Loucy (cell line): Measurements from ENCODE around the gene MAP1S.
"Not testable (repeated sequence)": the region's sequence is repeated elsewhere in the genome, so short reads cannot be mapped to it uniquely, and the experiment has no call there.

ENCODE experiments used
- EZH2phosphoT487 ChIP-seq: fragments of 200-600 bp; IDR thresholded peaks from 2 replicates; pipeline ENCODE4 v1.6.1; 2018; ENCODE audit warnings: antibody characterized with exemption, mild to moderate bottlenecking, moderate library complexity, borderline replicate concordance
- TF ChIP-seq, protein P1 (sequence below): fragments of 200-600 bp; sonication (generic); conservative IDR thresholded peaks from 2 replicates; pipeline ENCODE4 v1.5.1; 2014; ENCODE audit warnings: mild to moderate bottlenecking, antibody characterized with exemption, low read length

- TF ChIP-seq, protein P1, sequence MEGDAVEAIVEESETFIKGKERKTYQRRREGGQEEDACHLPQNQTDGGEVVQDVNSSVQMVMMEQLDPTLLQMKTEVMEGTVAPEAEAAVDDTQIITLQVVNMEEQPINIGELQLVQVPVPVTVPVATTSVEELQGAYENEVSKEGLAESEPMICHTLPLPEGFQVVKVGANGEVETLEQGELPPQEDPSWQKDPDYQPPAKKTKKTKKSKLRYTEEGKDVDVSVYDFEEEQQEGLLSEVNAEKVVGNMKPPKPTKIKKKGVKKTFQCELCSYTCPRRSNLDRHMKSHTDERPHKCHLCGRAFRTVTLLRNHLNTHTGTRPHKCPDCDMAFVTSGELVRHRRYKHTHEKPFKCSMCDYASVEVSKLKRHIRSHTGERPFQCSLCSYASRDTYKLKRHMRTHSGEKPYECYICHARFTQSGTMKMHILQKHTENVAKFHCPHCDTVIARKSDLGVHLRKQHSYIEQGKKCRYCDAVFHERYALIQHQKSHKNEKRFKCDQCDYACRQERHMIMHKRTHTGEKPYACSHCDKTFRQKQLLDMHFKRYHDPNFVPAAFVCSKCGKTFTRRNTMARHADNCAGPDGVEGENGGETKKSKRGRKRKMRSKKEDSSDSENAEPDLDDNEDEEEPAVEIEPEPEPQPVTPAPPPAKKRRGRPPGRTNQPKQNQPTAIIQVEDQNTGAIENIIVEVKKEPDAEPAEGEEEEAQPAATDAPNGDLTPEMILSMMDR, result not testable (repeated sequence)
- TF ChIP-seq EZH2phosphoT487, result not testable (repeated sequence)
Observed at GRCh38 chr19:17777840-17778239, 58.6 kb downstream of the MAP1S start.
